Adrenal gland (tissue), 12 donors: ENCODE data around the gene PTRH2. TPM values are rescaled to one million over a fixed set of nuclear protein-coding genes. Genes with fewer than 3 reads are reported as not detected.
A peak's percentile ranks its signal among the peaks of the same experiment; 100 is the strongest.

Experiments
- DNase-seq, 7 donors: peaks; one replicate each; pipeline ENCODE4 v3.0.0-alpha.2; 2019 to 2020
- H3K27ac ChIP-seq, 5 donors: fragments of 200-600 bp; sonication (generic) in 4 of 5; 1 replicate in 3 of 5; 2 replicates in 2 of 5; pipeline versions ENCODE4 v1.5.1 to v1.8.0; 2016 to 2020; ENCODE audit warnings: mild to moderate bottlenecking in 1 of 5
- H3K27me3 ChIP-seq: fragments of 200-600 bp; 2 replicates; pipeline ENCODE4 v1.8.0; 2021
- H3K36me3 ChIP-seq, 2 donors: fragments of 200-600 bp; replicated peaks in 1 of 2; 1 replicate in 1 of 2; 2 replicates in 1 of 2; pipeline versions ENCODE4 v1.5.1 to v1.8.0; 2018 to 2022
- H3K4me1 ChIP-seq, 2 donors: fragments of 200-600 bp; replicated peaks in 1 of 2; 1 replicate in 1 of 2; 2 replicates in 1 of 2; pipeline versions ENCODE4 v1.5.1 to v1.8.0; 2018 to 2021
- H3K4me3 ChIP-seq, 4 donors: fragments of 200-600 bp; sonication (generic) in 3 of 4; one replicate each; pipeline ENCODE4 v1.5.1; 2016 to 2018
- H3K9me3 ChIP-seq, 3 donors: fragments of 200-600 bp; sonication (generic) in 1 of 3; replicated peaks in 1 of 3; 1 replicate in 2 of 3; 2 replicates in 1 of 3; pipeline versions ENCODE4 v1.5.1 to v1.8.0; 2016 to 2021
- POLR2A ChIP-seq, 2 donors: fragments of 450-650 bp; IDR thresholded peaks; one replicate each; pipeline ENCODE4 v1.6.1; 2017; ENCODE audit warnings: antibody characterized with exemption in 2 of 2, mild to moderate bottlenecking in 2 of 2, moderate library complexity in 1 of 2
- WGBS, 4 donors: extraction: QIAGEN DNeasy Blood & Tissue Kit in 2 of 4; methylation state at CpG; one replicate each; pipeline versions ENCODE4 v1.1.5 to v1.1.7; 2013 to 2017; 5-methylcytosine and 5-hydroxymethylcytosine counted together
- intact Hi-C, 2 donors: fragments of 100-400 bp; cut with DNase I; formaldehyde crosslinking; loops; one replicate each; pipeline versions ENCODE4 v1.14.1 to v1.15.0; 2022 to 2023
- polyA plus RNA-seq, 3 donors: library from polyadenylated mRNA; stranded (reverse); fragments of 200-250 nt in 2 of 3; fragments of 350-450 nt in 1 of 3; fragmentation: Illumina TruSeq in 1 of 3; extraction: RNeasy Lipid Tissue Mini Kit (QIAGEN cat#74804) in 1 of 3; gene quantifications; one replicate each; pipeline ENCODE4 v1.2.3, GENCODE V29; 2013 to 2014
- total RNA-seq, 9 donors: library from RNA; depleted of rRNA in 4 of 9; stranded (reverse); fragments of >200 nt in 4 of 9; fragments of 120-200 nt in 1 of 9; fragmentation: NEBNext Ultra II Directional in 1 of 9; extraction: Animal tissue kit (Norgen Biotek cat#: 25700) in 1 of 9; gene quantifications; one replicate each; pipeline versions ENCODE4 v1.1.0 to v1.2.4, GENCODE V29; 2013 to 2023
- TF ChIP-seq, protein P1 (sequence below), 6 experiments: fragments of 450-650 bp in 4 of 6; fragments of 200-600 bp in 2 of 6; sonication (generic) in 1 of 6; IDR thresholded peaks; 1 replicate in 5 of 6; 2 replicates in 1 of 6; pipeline versions ENCODE4 v1.5.1 to v1.8.0; 2016 to 2021; ENCODE audit warnings: antibody characterized with exemption in 6 of 6, mild to moderate bottlenecking in 2 of 6, moderate library complexity in 1 of 6
- donor health status: healthy with polysubstance abuse.
- donor health status: Bipolar disorder and iron deficiency.
- donor health status: DM: yes; HTN: yes; CAD: no.
- donor health status: DM: no; HTN: no; CAD: no.
- donor health status: DM: no; HTN: no; CAD: no.
- donor health status: DM: yes; HTN: yes; CAD: no.

Gene PTRH2
- total and polyA plus RNA-seq, 12 donors, result 17.9 to 96.7 (median 30.4) TPM

DNA sequence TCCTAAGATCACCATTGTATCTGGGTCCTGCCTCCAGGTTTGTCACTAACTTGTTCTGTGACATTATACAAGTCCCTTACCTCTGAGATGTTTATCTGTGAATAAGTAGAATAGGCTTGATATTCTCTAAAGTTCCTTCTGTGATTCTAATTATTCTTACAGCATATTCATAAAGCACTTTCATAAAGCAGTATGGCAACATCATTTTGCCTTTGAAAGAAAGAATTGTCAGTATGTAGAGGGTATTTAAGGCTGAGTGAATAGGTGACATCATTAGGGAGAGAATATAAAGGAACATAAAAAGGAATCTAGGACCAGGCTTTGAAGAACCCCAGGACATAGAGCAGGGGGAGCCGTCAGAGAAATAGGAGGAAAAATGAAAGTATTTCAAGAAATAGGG lies 15.8 kb upstream of the PTRH2 start:
- TF ChIP-seq, protein P1, sequence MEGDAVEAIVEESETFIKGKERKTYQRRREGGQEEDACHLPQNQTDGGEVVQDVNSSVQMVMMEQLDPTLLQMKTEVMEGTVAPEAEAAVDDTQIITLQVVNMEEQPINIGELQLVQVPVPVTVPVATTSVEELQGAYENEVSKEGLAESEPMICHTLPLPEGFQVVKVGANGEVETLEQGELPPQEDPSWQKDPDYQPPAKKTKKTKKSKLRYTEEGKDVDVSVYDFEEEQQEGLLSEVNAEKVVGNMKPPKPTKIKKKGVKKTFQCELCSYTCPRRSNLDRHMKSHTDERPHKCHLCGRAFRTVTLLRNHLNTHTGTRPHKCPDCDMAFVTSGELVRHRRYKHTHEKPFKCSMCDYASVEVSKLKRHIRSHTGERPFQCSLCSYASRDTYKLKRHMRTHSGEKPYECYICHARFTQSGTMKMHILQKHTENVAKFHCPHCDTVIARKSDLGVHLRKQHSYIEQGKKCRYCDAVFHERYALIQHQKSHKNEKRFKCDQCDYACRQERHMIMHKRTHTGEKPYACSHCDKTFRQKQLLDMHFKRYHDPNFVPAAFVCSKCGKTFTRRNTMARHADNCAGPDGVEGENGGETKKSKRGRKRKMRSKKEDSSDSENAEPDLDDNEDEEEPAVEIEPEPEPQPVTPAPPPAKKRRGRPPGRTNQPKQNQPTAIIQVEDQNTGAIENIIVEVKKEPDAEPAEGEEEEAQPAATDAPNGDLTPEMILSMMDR (IDR thresholded peaks at IDR 0.05), result no peak
- TF ChIP-seq POLR2A (IDR thresholded peaks at IDR 0.05), result no peak
- Histone ChIP-seq H3K4me3 (no peak overlapping the region), H3K4me1 (peaks cover 7 to 51% of the 10 kb centered on the region in 2 donors), H3K9me3 (no peaks in the 10 kb centered on the region), H3K36me3 (no peaks in the 10 kb centered on the region), H3K27ac (no peak overlapping the region), H3K27me3 (no peaks in the 10 kb centered on the region)
- WGBS, 4 donors, result 58 to 66% (median 63%) methylated on average over 1 of the region's 1 CpG
- no peak for DNase-seq
- intact Hi-C loops, result no loop called here

DNA sequence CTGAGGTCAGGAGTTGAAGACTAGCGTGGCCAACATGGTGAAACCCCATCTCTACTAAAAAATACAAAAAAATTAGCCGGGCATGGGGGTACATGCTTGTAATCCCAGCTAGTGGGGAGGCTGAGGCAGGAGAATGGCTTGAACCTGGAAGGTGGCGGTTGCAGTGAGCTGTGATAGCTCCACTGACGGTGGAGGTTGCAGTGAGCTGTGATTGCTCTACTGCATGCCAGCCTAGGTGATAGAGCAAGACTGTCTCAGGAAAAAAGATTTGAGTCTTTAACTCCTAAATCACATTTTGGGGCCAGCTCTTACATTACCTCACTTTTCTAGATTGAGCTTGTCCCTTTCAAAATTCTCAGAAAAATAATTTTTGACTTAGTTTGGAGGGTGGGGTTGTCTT lies 15.4 kb upstream of the PTRH2 start:
- Histone ChIP-seq H3K9me3 (no peaks in the 10 kb centered on the region), H3K27me3 (no peaks in the 10 kb centered on the region), H3K4me1 (peaks cover 7 to 47% of the 10 kb centered on the region in 2 donors), H3K4me3 (no peak overlapping the region), H3K27ac (no peak overlapping the region), H3K36me3 (no peaks in the 10 kb centered on the region)
- TF ChIP-seq POLR2A (IDR thresholded peaks at IDR 0.05), result no peak
- TF ChIP-seq, protein P1 (IDR thresholded peaks at IDR 0.05), result no peak
- 94 to 98% (median 95%) methylated on average over 4 of the region's 4 CpGs for WGBS, 4 donors
- intact Hi-C loops, result no loop called here
- no peak for DNase-seq

DNA sequence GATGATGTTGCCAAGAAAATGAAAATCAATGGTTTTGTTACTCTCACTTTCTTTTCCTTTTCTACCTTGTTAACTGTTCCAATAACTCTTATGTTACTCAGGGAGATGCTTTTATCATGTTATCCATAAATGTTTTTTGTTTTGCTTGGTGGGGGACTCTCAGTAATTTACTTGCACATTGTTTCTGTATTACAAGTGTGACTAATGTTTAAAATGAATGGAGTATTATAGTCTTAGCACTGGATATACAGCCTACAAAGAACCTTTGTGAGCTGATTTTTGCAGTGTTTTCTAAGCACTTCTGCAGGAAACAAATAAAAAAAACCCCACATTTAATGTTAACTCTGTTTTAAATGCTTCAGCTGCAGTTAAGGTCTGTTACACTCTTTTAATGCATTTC lies 12.3 kb upstream of the PTRH2 start:
- Histone ChIP-seq H3K36me3 (no peaks in the 10 kb centered on the region), H3K4me3 (no peak overlapping the region), H3K9me3 (no peaks in the 10 kb centered on the region), H3K4me1 (peaks cover 23 to 51% of the 10 kb centered on the region in 2 donors), H3K27ac (no peak overlapping the region), H3K27me3 (no peaks in the 10 kb centered on the region)
- intact Hi-C loops, result no loop called here
- TF ChIP-seq, protein P1 (IDR thresholded peaks at IDR 0.05), result no peak
- no peak for TF ChIP-seq POLR2A (IDR thresholded peaks at IDR 0.05)
- DNase-seq, result no peak

DNA sequence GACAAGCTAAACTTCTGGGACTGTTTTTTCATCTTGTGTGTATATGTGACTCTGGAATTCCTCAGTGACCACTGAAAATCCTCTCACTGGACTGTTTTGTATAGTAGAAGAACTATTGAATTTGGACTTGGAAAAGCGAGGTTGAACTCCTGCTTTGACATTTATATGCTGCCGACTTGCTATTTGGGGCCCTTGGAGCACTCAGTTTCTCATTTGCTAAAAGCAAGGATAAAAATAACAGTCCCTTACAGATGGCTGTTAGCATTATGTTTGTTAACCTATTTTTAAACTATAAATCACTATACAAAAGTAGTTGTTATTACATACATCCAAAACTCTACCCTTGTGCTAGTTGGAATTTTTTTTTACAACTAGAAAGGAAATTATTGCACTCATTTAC lies 9.2 kb upstream of the PTRH2 start:
- DNase-seq, result no peak
- intact Hi-C loops, result no loop called here
- 78 to 88% (median 81%) methylated on average over 2 of the region's 2 CpGs for WGBS, 4 donors
- TF ChIP-seq, protein P1 (IDR thresholded peaks at IDR 0.05), result no peak
- no peak for TF ChIP-seq POLR2A (IDR thresholded peaks at IDR 0.05)
- Histone ChIP-seq H3K36me3 (no peaks in the 10 kb centered on the region), H3K4me3 (no peak overlapping the region), H3K4me1 (peaks cover 31 to 54% of the 10 kb centered on the region in 2 donors), H3K9me3 (no peaks in the 10 kb centered on the region), H3K27me3 (no peaks in the 10 kb centered on the region), H3K27ac (peak overlapping the region in 3 of 5 donors; percentile 21 to 70 (median 49))
